GM10248 (cell line): Measurements from ENCODE around the gene CTSC.

Experiments used
- CTCF ChIA-PET: fragments of 300-600 bp; sonication (Branson Sonifier 250); formaldehyde crosslinking; extraction: SDS; loops from one replicate; lab custom pipeline; 2021; ENCODE audit warnings: antibody characterized with exemption; lab: Yijun Ruan, JAX
- POLR2A ChIA-PET: fragments of 350-650 bp; sonication (Branson Sonifier 250); formaldehyde crosslinking; extraction: SDS; loops from one replicate; lab custom pipeline; 2020; ENCODE audit warnings: antibody characterized with exemption; lab: Yijun Ruan, JAX
- DNase-seq: peaks from one replicate; pipeline ENCODE4 v3.0.0; 2012; ENCODE audit errors: extremely low spot score
- CTCF ChIP-seq: IDR thresholded peaks from 2 replicates; pipeline ENCODE4 v1.5.1; 2012; ENCODE audit warnings: mild to moderate bottlenecking, low read depth; ENCODE audit errors: extremely low read depth, missing control alignments, control extremely low read depth

Gene CTSC

DNA sequence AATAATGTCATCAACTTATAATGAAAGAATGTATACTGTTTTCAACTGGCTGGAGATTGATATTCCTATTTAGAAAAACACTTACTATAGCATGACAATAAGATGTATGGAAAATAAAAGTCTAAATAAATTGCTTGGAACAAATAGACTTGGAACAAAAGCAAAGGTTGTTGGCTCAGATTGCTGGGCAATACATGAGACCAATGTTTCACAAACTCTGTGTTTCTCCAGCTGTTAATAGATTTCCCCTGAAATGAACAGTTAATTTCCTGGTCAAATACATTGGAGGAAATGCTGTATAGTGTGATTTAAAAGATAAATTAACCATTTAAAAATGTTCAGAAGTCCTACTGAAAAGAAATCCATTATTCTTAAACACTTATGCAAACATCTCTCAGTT is 40.1 kb upstream of the CTSC start:
- TF ChIP-seq CTCF = no peak
- ChIA-PET CTCF (interaction anchor here (0.9 to 1.9 kb wide), 3 partner anchors 12 to 108 kb away, joined by 3 to 5 read pairs (median 3); no protein-coding TSS in a partner anchor), POLR2A (no interaction called here)
- DNase-seq = no peak

- no peak for DNase-seq
- ChIA-PET POLR2A (no interaction called here), CTCF (interaction anchor here (0.9 to 1.9 kb wide), 3 partner anchors 11 to 108 kb away, joined by 3 to 5 read pairs (median 3); no protein-coding TSS in a partner anchor)
- TF ChIP-seq CTCF = no peak
Measured at GRCh38 chr11:88377144-88377543, 39.6 kb upstream of the CTSC start.

- no peak for TF ChIP-seq CTCF
- ChIA-PET CTCF (interaction anchor here (0.7 to 0.9 kb wide), 2 partner anchors 8 to 16 kb away, joined by 3 read pairs; no protein-coding TSS in a partner anchor), POLR2A (no interaction called here)
- DNase-seq = no peak
Measured at GRCh38 chr11:88375927-88376470, 38.5 kb upstream of the CTSC start.

GRCh38 chr11:88370782-88371181 is 33.2 kb upstream of the CTSC start:
- ChIA-PET POLR2A (interaction anchor here (0.7 kb wide), 1 partner anchor 1900 kb away, joined by 5 read pairs; no protein-coding TSS in a partner anchor), CTCF (interaction anchor here (1.4 to 1.5 kb wide), 2 partner anchors 9 to 13 kb away, joined by 3 to 5 read pairs; no protein-coding TSS in a partner anchor)
- TF ChIP-seq CTCF = no peak
- DNase-seq = no peak

DNA sequence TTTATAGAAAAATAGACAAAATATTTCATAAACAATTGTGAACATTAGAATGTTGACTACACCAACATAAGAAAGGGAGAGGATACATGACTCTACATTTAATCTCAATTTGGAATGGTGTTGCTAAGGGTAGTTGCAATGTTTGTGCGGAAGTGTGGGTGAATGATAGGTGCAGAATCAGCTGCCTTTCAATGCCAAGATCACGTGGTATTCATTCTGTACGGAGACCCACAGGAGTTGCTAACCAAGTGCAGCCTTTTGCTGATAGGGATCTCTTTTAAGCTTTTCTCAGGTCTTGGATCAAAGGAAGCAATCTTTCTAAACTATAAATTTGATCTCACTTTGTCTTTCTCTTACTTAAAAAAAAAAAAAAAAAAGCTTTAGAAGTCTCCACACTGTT is 29.8 kb upstream of the CTSC start:
- TF ChIP-seq CTCF = no peak
- CTCF ChIA-PET = interaction anchor here (0.9 kb wide), 1 partner anchor 9 kb away, joined by 3 read pairs; no protein-coding TSS in a partner anchor
- POLR2A ChIA-PET = no interaction called here
- DNase-seq = no peak

GRCh38 chr11:88363648-88364065 is 26.1 kb upstream of the CTSC start:
- no peak for TF ChIP-seq CTCF
- POLR2A ChIA-PET = no interaction called here
- CTCF ChIA-PET = no interaction called here
- DNase-seq = no peak
